CD4-positive, alpha-beta memory T cell (primary cell): ENCODE data around the gene VRK3. TPM values are rescaled to one million over a fixed set of nuclear protein-coding genes. Genes with fewer than 3 reads are reported as not detected.

Experiments
- CTCF ChIA-PET: fragments of 350-600 bp; sonication (Branson Sonifier 250); formaldehyde crosslinking; loops from one replicate; lab custom pipeline; 2021; ENCODE audit warnings: inconsistent platforms; ENCODE audit not compliant: partially characterized antibody; lab: Charles Lee
- POLR2A ChIA-PET: fragments of 350-600 bp; sonication (Branson Sonifier 250); formaldehyde crosslinking; loops from one replicate; lab custom pipeline; 2021; ENCODE audit not compliant: partially characterized antibody; lab: Charles Lee
- DNase-seq, 5 donors: peaks; one replicate each; pipeline versions ENCODE4 v3.0.0 to v3.0.0-alpha.2; 2020 to 2022; ENCODE audit warnings: mixed read lengths in 1 of 5
- H3K27ac ChIP-seq: one replicate; pipeline ENCODE4 v1.7.0; 2013; ENCODE audit warnings: low read depth, low read length
- H3K27me3 ChIP-seq: 2 replicates; pipeline ENCODE4 v1.7.0; 2013; ENCODE audit warnings: mild to moderate bottlenecking, low read length, moderate library complexity; ENCODE audit not compliant: insufficient read depth
- H3K36me3 ChIP-seq: 2 replicates; pipeline ENCODE4 v1.7.0; 2013; ENCODE audit warnings: mild to moderate bottlenecking, low read length, moderate library complexity; ENCODE audit not compliant: insufficient read depth
- H3K4me1 ChIP-seq: 2 replicates; pipeline ENCODE4 v1.7.0; 2013; ENCODE audit warnings: mild to moderate bottlenecking, low read length, moderate library complexity; ENCODE audit not compliant: insufficient read depth
- H3K4me3 ChIP-seq, 2 donors: one replicate each; pipeline ENCODE4 v1.7.0; 2013; ENCODE audit warnings: low read length in 2 of 2, mild to moderate bottlenecking in 1 of 2
- H3K9me3 ChIP-seq, 2 donors: one replicate each; pipeline ENCODE4 v1.7.0; 2013; ENCODE audit warnings: low read length in 2 of 2, control low read depth in 1 of 2; ENCODE audit not compliant: control insufficient read depth in 1 of 2
- H3K27ac Mint-ChIP-seq, 7 donors: one replicate each; pipeline ENCODE4 v1.8.0; 2020 to 2021; ENCODE audit warnings: mixed read lengths in 7 of 7, mild to moderate bottlenecking in 6 of 7, inconsistent platforms in 3 of 7, moderate library complexity in 3 of 7
- H3K27me3 Mint-ChIP-seq, 2 donors: one replicate each; pipeline ENCODE4 v1.8.0; 2020 to 2021; ENCODE audit warnings: mixed read lengths in 2 of 2
- H3K36me3 Mint-ChIP-seq, 2 donors: one replicate each; pipeline ENCODE4 v1.8.0; 2020 to 2021; ENCODE audit warnings: mixed read lengths in 2 of 2, inconsistent platforms in 1 of 2, mild to moderate bottlenecking in 1 of 2
- H3K4me1 Mint-ChIP-seq, 4 donors: one replicate each; pipeline ENCODE4 v1.8.0; 2020 to 2021; ENCODE audit warnings: mixed read lengths in 4 of 4, mild to moderate bottlenecking in 1 of 4
- H3K4me3 Mint-ChIP-seq, 8 donors: one replicate each; pipeline ENCODE4 v1.8.0; 2020 to 2021; ENCODE audit warnings: mixed read lengths in 8 of 8, mild to moderate bottlenecking in 7 of 8, moderate library complexity in 6 of 8, inconsistent platforms in 3 of 8
- H3K9me3 Mint-ChIP-seq, 8 donors: one replicate each; pipeline ENCODE4 v1.8.0; 2020 to 2021; ENCODE audit warnings: mixed read lengths in 8 of 8, mild to moderate bottlenecking in 5 of 8, inconsistent platforms in 3 of 8, moderate library complexity in 1 of 8
- intact Hi-C: fragments of 100-400 bp; cut with micrococcal nuclease; formaldehyde crosslinking; loops from one replicate; pipeline ENCODE4 v1.15.1; 2023
- polyA plus RNA-seq, 2 donors: library from polyadenylated mRNA; unstranded; fragments of 300-500 nt; fragmentation: Illumina TruSeq; gene quantifications; one replicate each; pipeline ENCODE4 v1.2.3, GENCODE V29; 2021
- total RNA-seq, 2 experiments: library from RNA; stranded (reverse); gene quantifications; one replicate each; pipeline ENCODE4 v1.2.3, GENCODE V29; 2021

VRK3 gene
- total and polyA plus RNA-seq, 4 experiments from 2014 or later, result 85.8 to 114 (median 108) TPM

- POLR2A ChIA-PET, result no interaction called here
Observed at GRCh38 chr19:49999371-50000010, 25.7 kb downstream of the VRK3 start.

GRCh38 chr19:49997709-49998108, 27.5 kb downstream of the VRK3 start:
- Mint-ChIP-seq H3K27me3 (no peaks in the 10 kb centered on the region), H3K4me3 (no peak overlapping the region), H3K9me3 (no peaks in the 10 kb centered on the region), H3K27ac (peak overlapping the region in 1 of 7 donors; percentile 80), H3K4me1 (peaks cover 0 to 3% (median 2%) of the 10 kb centered on the region in 4 donors), H3K36me3 (peaks cover 49 to 78% of the 10 kb centered on the region in 2 donors)
- H3K9me3 ChIP-seq, result no peaks in the 10 kb centered on the region
- peaks cover 76% of the 10 kb centered on the region for H3K36me3 ChIP-seq
- DNase-seq, result peak in 3 of 5 donors; percentile 6 to 17 (median 13)
- intact Hi-C loops, result no loop called here
- H3K4me1 ChIP-seq, result no peaks in the 10 kb centered on the region
- no peak overlapping the region for H3K27ac ChIP-seq
- no peak overlapping the region for H3K4me3 ChIP-seq
- CTCF ChIA-PET, result interaction anchor here (1.3 kb wide), 1 partner anchor 60 kb away, joined by 4 read pairs; no protein-coding TSS in a partner anchor
- POLR2A ChIA-PET, result no interaction called here
- H3K27me3 ChIP-seq, result no peaks in the 10 kb centered on the region

More at GRCh38 chr19:49999371-50000010, 25.7 kb downstream of the VRK3 start:
- H3K4me1 ChIP-seq, result peaks cover 9% of the 10 kb centered on the region
- Mint-ChIP-seq H3K36me3 (peaks cover 40 to 78% of the 10 kb centered on the region in 2 donors), H3K9me3 (no peaks in the 10 kb centered on the region), H3K4me3 (no peak overlapping the region), H3K4me1 (peaks cover 6 to 8% (median 7%) of the 10 kb centered on the region in 4 donors), H3K27me3 (no peaks in the 10 kb centered on the region), H3K27ac (no peak overlapping the region)
- CTCF ChIA-PET, result no interaction called here
- intact Hi-C loops, result no loop called here
- H3K27me3 ChIP-seq, result no peaks in the 10 kb centered on the region
- DNase-seq, result no peak
- H3K4me3 ChIP-seq, result no peak overlapping the region
- H3K27ac ChIP-seq, result no peak overlapping the region
- peaks cover 73% of the 10 kb centered on the region for H3K36me3 ChIP-seq
- no peaks in the 10 kb centered on the region for H3K9me3 ChIP-seq

DNA sequence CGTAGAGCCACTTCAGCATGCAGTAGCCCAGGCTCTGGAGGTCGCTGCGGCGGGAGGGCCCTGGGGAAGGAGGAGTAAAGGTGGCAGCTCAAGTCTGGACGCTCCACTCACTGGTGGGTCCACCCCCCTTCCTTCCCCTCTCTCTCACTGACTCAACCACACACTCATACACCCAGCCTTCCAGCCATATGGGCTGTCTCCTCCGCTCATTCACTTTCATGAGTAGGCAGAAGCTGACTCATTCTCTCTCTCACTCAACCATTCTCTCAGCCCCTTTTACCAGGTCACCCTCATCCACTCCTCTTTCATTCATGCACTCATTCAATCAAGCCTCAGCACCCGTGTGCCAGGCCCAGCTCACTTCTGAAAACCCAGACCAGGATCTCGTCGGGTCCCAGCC, 36.7 kb downstream of the VRK3 start:
- peaks cover 43 to 76% of the 10 kb centered on the region in 2 donors for H3K36me3 Mint-ChIP-seq
- intact Hi-C loops, result no loop called here

GRCh38 chr19:49988007-49988406, 37.2 kb downstream of the VRK3 start:
- Mint-ChIP-seq H3K27ac (peak overlapping the region in 1 of 7 donors; percentile 22), H3K27me3 (no peaks in the 10 kb centered on the region), H3K36me3 (peaks cover 43 to 72% of the 10 kb centered on the region in 2 donors), H3K9me3 (peaks cover 0 to 2% (median 0%) of the 10 kb centered on the region in 8 donors), H3K4me3 (no peak overlapping the region), H3K4me1 (peaks cover 0 to 10% (median 4%) of the 10 kb centered on the region in 4 donors)
- CTCF ChIA-PET, result interaction anchor here (6.1 kb wide), 1 partner anchor 51 kb away, joined by 37 read pairs; no protein-coding TSS in a partner anchor
- peaks cover 65% of the 10 kb centered on the region for H3K36me3 ChIP-seq
- H3K4me3 ChIP-seq, result no peak overlapping the region
- no peaks in the 10 kb centered on the region for H3K27me3 ChIP-seq
- intact Hi-C loops, result no loop called here
- POLR2A ChIA-PET, result interaction anchor here (0.9 kb wide), 1 partner anchor 37 kb away, joined by 4 read pairs; the partner anchor contains the start of genes VRK3 and ZNF473
- H3K27ac ChIP-seq, result no peak overlapping the region
- no peak for DNase-seq
- H3K9me3 ChIP-seq, result no peaks in the 10 kb centered on the region
- H3K4me1 ChIP-seq, result no peaks in the 10 kb centered on the region

More for the DNA sequence above, 36.7 kb downstream of the VRK3 start:
- Histone ChIP-seq H3K27ac (no peak overlapping the region), H3K9me3 (no peaks in the 10 kb centered on the region), H3K27me3 (no peaks in the 10 kb centered on the region), H3K4me1 (no peaks in the 10 kb centered on the region), H3K4me3 (no peak overlapping the region), H3K36me3 (peaks cover 65% of the 10 kb centered on the region)
- peak overlapping the region in 2 of 7 donors; percentile 22 to 30 for H3K27ac Mint-ChIP-seq
- no peak overlapping the region for H3K4me3 Mint-ChIP-seq
- H3K4me1 Mint-ChIP-seq, result peaks cover 0 to 10% (median 4%) of the 10 kb centered on the region in 4 donors
- no peaks in the 10 kb centered on the region for H3K27me3 Mint-ChIP-seq
- ChIA-PET POLR2A (no interaction called here), CTCF (interaction anchor here (6.1 kb wide), 1 partner anchor 51 kb away, joined by 37 read pairs; no protein-coding TSS in a partner anchor)
- H3K9me3 Mint-ChIP-seq, result peaks cover 0 to 2% (median 0%) of the 10 kb centered on the region in 8 donors
- DNase-seq, result no peak

- intact Hi-C loops, result no loop called here
- Histone ChIP-seq H3K4me3 (no peak overlapping the region), H3K27ac (no peak overlapping the region), H3K36me3 (peaks cover 57% of the 10 kb centered on the region), H3K27me3 (no peaks in the 10 kb centered on the region), H3K9me3 (no peaks in the 10 kb centered on the region), H3K4me1 (no peaks in the 10 kb centered on the region)
- no peaks in the 10 kb centered on the region for H3K27me3 Mint-ChIP-seq
- peaks cover 0 to 10% (median 6%) of the 10 kb centered on the region in 4 donors for H3K4me1 Mint-ChIP-seq
- CTCF ChIA-PET, result interaction anchor here (2.3 to 6.1 kb wide), 2 partner anchors 8 to 50 kb away, joined by 7 to 37 read pairs; no protein-coding TSS in a partner anchor
- H3K36me3 Mint-ChIP-seq, result peaks cover 37 to 65% of the 10 kb centered on the region in 2 donors
- H3K4me3 Mint-ChIP-seq, result peak overlapping the region in 3 of 8 donors; percentile 12 to 48 (median 22)
- DNase-seq, result peak; percentile 81 to 89 (median 84)
- H3K9me3 Mint-ChIP-seq, result peaks cover 0 to 2% (median 0%) of the 10 kb centered on the region in 8 donors
- H3K27ac Mint-ChIP-seq, result peak overlapping the region in 4 of 7 donors; percentile 62 to 91 (median 73)
- POLR2A ChIA-PET, result interaction anchor here (0.9 to 1.0 kb wide), 2 partner anchors 38 to 92 kb away, joined by 3 to 4 read pairs; partner anchors contain the start of genes VRK3 and ZNF473
Observed at GRCh38 chr19:49987159-49987698, 37.9 kb downstream of the VRK3 start.

GRCh38 chr19:49986354-49986753, 38.8 kb downstream of the VRK3 start:
- Histone ChIP-seq H3K4me3 (no peak overlapping the region), H3K27me3 (no peaks in the 10 kb centered on the region), H3K9me3 (no peaks in the 10 kb centered on the region), H3K36me3 (peaks cover 48% of the 10 kb centered on the region), H3K27ac (no peak overlapping the region), H3K4me1 (no peaks in the 10 kb centered on the region)
- no peak overlapping the region for H3K27ac Mint-ChIP-seq
- intact Hi-C loops, result no loop called here
- peaks cover 0 to 10% (median 6%) of the 10 kb centered on the region in 4 donors for H3K4me1 Mint-ChIP-seq
- H3K9me3 Mint-ChIP-seq, result peaks cover 0 to 2% (median 0%) of the 10 kb centered on the region in 8 donors
- POLR2A ChIA-PET, result interaction anchor here (1.0 kb wide), 1 partner anchor 92 kb away, joined by 3 read pairs; no protein-coding TSS in a partner anchor
- CTCF ChIA-PET, result interaction anchor here (2.3 to 6.1 kb wide), 2 partner anchors 9 to 49 kb away, joined by 7 to 37 read pairs; no protein-coding TSS in a partner anchor
- no peaks in the 10 kb centered on the region for H3K27me3 Mint-ChIP-seq
- H3K36me3 Mint-ChIP-seq, result peaks cover 41 to 64% of the 10 kb centered on the region in 2 donors
- no peak overlapping the region for H3K4me3 Mint-ChIP-seq
- no peak for DNase-seq
